K562 (cell line): ENCODE results near the gene EMP2. TPM values are rescaled to one million over a fixed set of nuclear protein-coding genes. Genes with fewer than 3 reads are reported as not detected.

Experiments used
- ATAC-seq: fragments of 200-7000 bp; cut with Tn5 transposase; 3 replicates; pipeline ENCODE4 v1.9.1; 2020; ENCODE audit warnings: moderate library complexity
- BruUV-seq: library from RNA; stranded (reverse); fragments of 400-500 nt; replicated peaks from 2 replicates; lab custom pipeline; 2021; lab: Mats Ljungman, UMichigan
- CTCF ChIA-PET: fragments of 300-600 bp; formaldehyde crosslinking; extraction: SDS; loops from one replicate; lab custom pipeline; 2021; ENCODE audit warnings: low intra/inter-chr PET ratio; lab: Yijun Ruan, JAX
- POLR2A ChIA-PET: fragments of 300-600, 350-650 bp; sonication (Branson Sonifier 250); formaldehyde crosslinking; extraction: SDS; loops from one replicate; lab custom pipeline; 2021; ENCODE audit warnings: antibody characterized with exemption, inconsistent platforms; lab: Yijun Ruan, JAX
- DNase-seq, 4 experiments: peaks; one replicate each; pipeline versions ENCODE4 v3.0.0 to v3.0.0-alpha.2; 2011 to 2018; ENCODE audit warnings: low spot score in 3 of 4, mixed read lengths in 3 of 4; ENCODE audit errors: extremely low read depth in 1 of 4
- FAIRE-seq: peaks from 2 replicates; lab custom pipeline; 2011; peaks lifted over from hg19 to GRCh38; lab: Jason Lieb, UNC
- H2AFZ ChIP-seq: 2 replicates; pipeline ENCODE4 v1.6.0; 2011; ENCODE audit warnings: low read depth, low read length, control low read depth, inconsistent platforms
- H3K27ac ChIP-seq: fragments of 200-600 bp; 3 replicates; pipeline ENCODE4 v1.8.0; 2011; ENCODE audit warnings: low read depth, mild to moderate bottlenecking, control low read depth, inconsistent platforms, low read length, moderate library complexity, mixed read lengths; ENCODE audit errors: extremely low read depth
- H3K27me3 ChIP-seq, 2 experiments: fragments of 300-600 bp in 1 of 2; 2 replicates in 1 of 2; 3 replicates in 1 of 2; pipeline versions ENCODE4 v1.6.0 to v1.8.0; 2011; ENCODE audit warnings: inconsistent platforms in 2 of 2, low read length in 2 of 2, mild to moderate bottlenecking in 1 of 2, mixed read lengths in 1 of 2, moderate library complexity in 1 of 2; ENCODE audit not compliant: control insufficient read depth in 2 of 2, insufficient read depth in 2 of 2
- H3K36me3 ChIP-seq: fragments of 300-600 bp; 3 replicates; pipeline ENCODE4 v1.8.0; 2011; ENCODE audit warnings: mild to moderate bottlenecking, low read length, inconsistent platforms; ENCODE audit not compliant: control insufficient read depth, insufficient read depth
- H3K4me1 ChIP-seq, 2 experiments: fragments of 200-600 bp in 1 of 2; replicated peaks in 1 of 2; 2 replicates in 1 of 2; 3 replicates in 1 of 2; pipeline versions ENCODE4 v1.5.1 to v1.8.0; 2011; ENCODE audit warnings: inconsistent platforms in 2 of 2, low read length in 2 of 2, mild to moderate bottlenecking in 1 of 2, mixed read lengths in 1 of 2, moderate library complexity in 1 of 2; ENCODE audit not compliant: control insufficient read depth in 2 of 2, insufficient read depth in 2 of 2
- H3K4me2 ChIP-seq: 2 replicates; pipeline ENCODE4 v1.6.1; 2011; ENCODE audit warnings: low read length, control low read depth, inconsistent platforms, mixed read lengths; ENCODE audit not compliant: insufficient read depth
- H3K4me3 ChIP-seq: fragments of 200-600 bp; sonication (generic), shearing (Covaris generic); 2 replicates; pipeline ENCODE4 v1.5.1; 2016; ENCODE audit warnings: control low read depth, inconsistent platforms
- H3K79me2 ChIP-seq: fragments of 200-600 bp; 3 replicates; pipeline ENCODE4 v1.8.0; 2011; ENCODE audit warnings: low read length, inconsistent platforms; ENCODE audit not compliant: control insufficient read depth, insufficient read depth
- H3K9ac ChIP-seq, 2 experiments: 2 replicates each; pipeline versions ENCODE4 v1.6.0 to v1.6.1; 2011; ENCODE audit warnings: low read depth in 2 of 2, low read length in 2 of 2, control low read depth in 1 of 2, inconsistent platforms in 1 of 2, mild to moderate bottlenecking in 1 of 2, mixed read lengths in 1 of 2; ENCODE audit not compliant: insufficient read depth in 1 of 2
- H3K9me1 ChIP-seq: one replicate; pipeline ENCODE4 v1.6.0; 2011; ENCODE audit warnings: inconsistent platforms, mild to moderate bottlenecking, low read length, moderate library complexity; ENCODE audit not compliant: control insufficient read depth, insufficient read depth
- H3K9me3 ChIP-seq: replicated peaks from 2 replicates; pipeline ENCODE4 v1.5.1; 2011; ENCODE audit warnings: low read depth, low read length, inconsistent platforms; ENCODE audit not compliant: control insufficient read depth, insufficient read depth
- H4K20me1 ChIP-seq: replicated peaks from 2 replicates; pipeline ENCODE4 v1.6.1; 2011; ENCODE audit warnings: low read length, inconsistent platforms, mixed read lengths; ENCODE audit not compliant: control insufficient read depth, insufficient read depth
- CHD4 ChIP-seq: fragments of 200-600 bp; sonication (generic); IDR thresholded peaks from 3 replicates; pipeline ENCODE4 v1.6.1; 2012; ENCODE audit warnings: low read depth, mild to moderate bottlenecking, mixed read lengths, low read length, inconsistent platforms; ENCODE audit not compliant: insufficient read depth, insufficient replicate concordance, poor library complexity, severe bottlenecking
- DPF2 ChIP-seq: fragments of 450-650 bp; IDR thresholded peaks from 2 replicates; pipeline ENCODE4 v1.6.1; 2016
- KHSRP ChIP-seq: fragments of 450-650 bp; IDR thresholded peaks from 2 replicates; pipeline ENCODE4 v1.6.1; 2017
- KLF10 ChIP-seq: fragments of 250-450 bp; sonication (Bioruptor Pico); IDR thresholded peaks from 2 replicates; pipeline ENCODE4 v1.6.1; 2021; ENCODE audit warnings: matching md5 sums
- NCOA2 ChIP-seq, 2 experiments: fragments of 450-650 bp; IDR thresholded peaks; 2 replicates each; pipeline ENCODE4 v1.6.1; 2018; ENCODE audit warnings: mild to moderate bottlenecking in 2 of 2, moderate library complexity in 1 of 2; ENCODE audit not compliant: partially characterized antibody in 2 of 2
- PTRF ChIP-seq: fragments of 450-650 bp; IDR thresholded peaks from 2 replicates; pipeline ENCODE4 v1.6.1; 2016; ENCODE audit warnings: mild to moderate bottlenecking, missing genetic modification characterization, missing compliant biosample characterization
- SAFB ChIP-seq: fragments of 200-400 bp; formaldehyde crosslinking; IDR thresholded peaks from 2 replicates; pipeline ENCODE4 v1.6.1; 2017; ENCODE audit warnings: low read depth, low read length, borderline replicate concordance
- SETDB1 ChIP-seq: IDR thresholded peaks from one replicate; pipeline ENCODE4 v1.6.1; 2012; ENCODE audit warnings: low read length, control low read depth, inconsistent platforms
- SNRNP70 ChIP-seq: fragments of 200-400 bp; formaldehyde crosslinking; optimal IDR thresholded peaks from 2 replicates; pipeline ENCODE3; 2017; ENCODE audit warnings: low read depth, low read length
- ZNF354B ChIP-seq: fragments of 250-450 bp; sonication (Bioruptor Pico); IDR thresholded peaks from 2 replicates; pipeline ENCODE4 v1.4.0; 2020
- WGBS: fragments of 100-300 bp; shearing (Covaris generic); methylation state at CpG from one replicate; pipeline ENCODE4 v1.1.6; 2016; ENCODE audit warnings: low coverage, mixed read lengths; ENCODE audit not compliant: insufficient coverage; ENCODE audit errors: missing lambda C conversion rate; 5-methylcytosine and 5-hydroxymethylcytosine counted together
- in situ Hi-C: fragments of 300-500 bp; cut with MboI; formaldehyde crosslinking; loops from 4 replicates; pipeline ENCODE4 v1.15.0; 2018; ENCODE audit warnings: inconsistent platforms, mixed read lengths
- intact Hi-C: fragments of 100-400 bp; cut with micrococcal nuclease; formaldehyde crosslinking; loops from 2 replicates; pipeline ENCODE4 v1.14.2; 2022
- polyA plus RNA-seq, 8 experiments: library from polyadenylated mRNA; depleted of rRNA in 4 of 8; stranded (reverse) in 5 of 8; unstranded in 3 of 8; fragments of >200 nt; fragmentation: Nextera tagmentation in 2 of 8; fragmentation: Illumina TruSeq in 1 of 8; extraction: Ambion mirVana in 2 of 8; extraction: Trizol in 1 of 8; gene quantifications; 2 replicates each; pipeline versions ENCODE4 v1.2.1 to v1.2.3, GENCODE V29; 2011 to 2014; ENCODE audit warnings: inconsistent platforms in 1 of 8, missing spikeins in 1 of 8
- total RNA-seq, 7 experiments: library from RNA; depleted of rRNA in 6 of 7; stranded (reverse); fragments of >200 nt in 6 of 7; fragmentation: Illumina TruSeq in 2 of 7; extraction: Trizol in 2 of 7; gene quantifications; 2 replicates each; pipeline versions ENCODE4 v1.2.1 to v1.2.3, GENCODE V29; 2011 to 2021; ENCODE audit warnings: low replicate concordance in 1 of 7
- TF ChIP-seq, protein P1 (sequence below): sonication (generic); formaldehyde crosslinking; IDR thresholded peaks from 2 replicates; pipeline ENCODE4 v1.8.0; 2022; ENCODE audit warnings: mild to moderate bottlenecking, low read depth, missing genetic modification reagents
- TF ChIP-seq, protein P2 (sequence below), 2 experiments: fragments of 450-650 bp; IDR thresholded peaks; 2 replicates each; pipeline ENCODE4 v1.6.1; 2018; ENCODE audit warnings: mild to moderate bottlenecking in 2 of 2, low read depth in 1 of 2; ENCODE audit not compliant: partially characterized antibody in 2 of 2

EMP2 gene
- total and polyA plus RNA-seq, 9 of the 15 experiments (the other 6 are each of a cell fraction or from before 2014, with no cell fraction given) = 0.73 to 6.2 (median 3.1) TPM

DNA sequence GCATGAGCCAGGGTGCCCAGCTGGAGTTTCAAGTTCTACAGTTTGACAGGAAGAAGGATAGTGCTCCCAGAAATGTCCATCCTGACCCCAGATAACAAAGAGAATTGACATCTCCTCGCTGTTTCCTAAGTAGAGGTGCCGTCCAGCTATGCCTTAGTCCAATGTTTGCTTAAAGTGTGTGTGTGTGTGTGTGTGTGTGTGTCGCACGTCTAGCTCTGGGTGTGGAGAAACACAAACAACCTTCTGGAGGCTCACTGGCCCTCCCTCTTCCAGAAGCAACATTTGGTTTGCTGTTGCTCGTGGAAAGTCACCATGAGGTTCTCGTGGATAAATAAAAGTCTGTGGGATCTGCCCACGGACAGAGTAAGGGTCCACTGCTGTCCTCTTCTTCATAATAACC, 22.1 kb downstream of the EMP2 start (continued):
- TF ChIP-seq, protein P1, sequence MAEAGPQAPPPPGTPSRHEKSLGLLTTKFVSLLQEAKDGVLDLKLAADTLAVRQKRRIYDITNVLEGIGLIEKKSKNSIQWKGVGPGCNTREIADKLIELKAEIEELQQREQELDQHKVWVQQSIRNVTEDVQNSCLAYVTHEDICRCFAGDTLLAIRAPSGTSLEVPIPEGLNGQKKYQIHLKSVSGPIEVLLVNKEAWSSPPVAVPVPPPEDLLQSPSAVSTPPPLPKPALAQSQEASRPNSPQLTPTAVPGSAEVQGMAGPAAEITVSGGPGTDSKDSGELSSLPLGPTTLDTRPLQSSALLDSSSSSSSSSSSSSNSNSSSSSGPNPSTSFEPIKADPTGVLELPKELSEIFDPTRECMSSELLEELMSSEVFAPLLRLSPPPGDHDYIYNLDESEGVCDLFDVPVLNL (CRISPR knock-in tag) = no peak
- no peak for TF ChIP-seq NCOA2 (IDR thresholded peaks at IDR 0.05; ENCODE audit: partially characterized antibody in 2 of 2)
- TF ChIP-seq CHD4 = no peak
- TF ChIP-seq PTRF = no peak
- TF ChIP-seq KLF10 (CRISPR knock-in tag) = no peak
- no peak for TF ChIP-seq SETDB1
- TF ChIP-seq DPF2 = no peak

DNA sequence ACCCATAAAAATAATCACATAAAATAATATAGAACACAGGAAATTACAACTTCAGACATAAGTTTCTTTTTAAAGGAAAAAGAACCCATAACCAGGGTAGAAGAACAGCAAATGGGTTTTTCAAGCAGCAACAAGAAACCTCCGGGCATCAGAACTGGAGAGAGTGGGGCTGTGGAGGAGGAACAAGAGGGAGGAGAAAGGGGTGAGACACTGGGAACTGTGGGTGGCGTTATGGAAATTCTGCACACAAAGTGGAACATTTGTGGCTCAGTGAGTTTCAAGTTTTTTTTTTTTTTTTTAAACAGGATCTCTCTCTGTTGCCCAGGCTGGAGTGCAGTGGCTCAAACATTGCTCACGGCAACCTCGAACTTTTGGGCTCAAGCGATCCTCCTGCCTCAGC, 22.6 kb downstream of the EMP2 start:
- H3K36me3 ChIP-seq = no peaks in the 10 kb centered on the region
- TF ChIP-seq SAFB (no peak), SNRNP70 (no peak), ZNF354B (CRISPR knock-in tag) (no peak), KHSRP (no peak)
- TF ChIP-seq, protein P2, sequence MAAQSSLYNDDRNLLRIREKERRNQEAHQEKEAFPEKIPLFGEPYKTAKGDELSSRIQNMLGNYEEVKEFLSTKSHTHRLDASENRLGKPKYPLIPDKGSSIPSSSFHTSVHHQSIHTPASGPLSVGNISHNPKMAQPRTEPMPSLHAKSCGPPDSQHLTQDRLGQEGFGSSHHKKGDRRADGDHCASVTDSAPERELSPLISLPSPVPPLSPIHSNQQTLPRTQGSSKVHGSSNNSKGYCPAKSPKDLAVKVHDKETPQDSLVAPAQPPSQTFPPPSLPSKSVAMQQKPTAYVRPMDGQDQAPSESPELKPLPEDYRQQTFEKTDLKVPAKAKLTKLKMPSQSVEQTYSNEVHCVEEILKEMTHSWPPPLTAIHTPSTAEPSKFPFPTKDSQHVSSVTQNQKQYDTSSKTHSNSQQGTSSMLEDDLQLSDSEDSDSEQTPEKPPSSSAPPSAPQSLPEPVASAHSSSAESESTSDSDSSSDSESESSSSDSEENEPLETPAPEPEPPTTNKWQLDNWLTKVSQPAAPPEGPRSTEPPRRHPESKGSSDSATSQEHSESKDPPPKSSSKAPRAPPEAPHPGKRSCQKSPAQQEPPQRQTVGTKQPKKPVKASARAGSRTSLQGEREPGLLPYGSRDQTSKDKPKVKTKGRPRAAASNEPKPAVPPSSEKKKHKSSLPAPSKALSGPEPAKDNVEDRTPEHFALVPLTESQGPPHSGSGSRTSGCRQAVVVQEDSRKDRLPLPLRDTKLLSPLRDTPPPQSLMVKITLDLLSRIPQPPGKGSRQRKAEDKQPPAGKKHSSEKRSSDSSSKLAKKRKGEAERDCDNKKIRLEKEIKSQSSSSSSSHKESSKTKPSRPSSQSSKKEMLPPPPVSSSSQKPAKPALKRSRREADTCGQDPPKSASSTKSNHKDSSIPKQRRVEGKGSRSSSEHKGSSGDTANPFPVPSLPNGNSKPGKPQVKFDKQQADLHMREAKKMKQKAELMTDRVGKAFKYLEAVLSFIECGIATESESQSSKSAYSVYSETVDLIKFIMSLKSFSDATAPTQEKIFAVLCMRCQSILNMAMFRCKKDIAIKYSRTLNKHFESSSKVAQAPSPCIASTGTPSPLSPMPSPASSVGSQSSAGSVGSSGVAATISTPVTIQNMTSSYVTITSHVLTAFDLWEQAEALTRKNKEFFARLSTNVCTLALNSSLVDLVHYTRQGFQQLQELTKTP (IDR thresholded peaks at IDR 0.05; ENCODE audit: low read depth in 1 of 2, partially characterized antibody in 2 of 2) = no peak
- no peaks in the 10 kb centered on the region for H3K79me2 ChIP-seq
- H2AFZ ChIP-seq = no peak overlapping the region
- WGBS = 19% methylated on average over 5 of the region's 5 CpGs
- H3K4me3 ChIP-seq = no peak overlapping the region
- CTCF ChIA-PET = no interaction called here
- H3K4me1 ChIP-seq = peaks cover 0 to 5% of the 10 kb centered on the region in 2 experiments; a peak in 2 of 5 replicates
- POLR2A ChIA-PET = no interaction called here
- BruUV-seq = no TSS peak
- H3K9me3 ChIP-seq = no peaks in the 10 kb centered on the region
- no peak overlapping the region for H3K4me2 ChIP-seq
- no peaks in the 10 kb centered on the region for H3K9me1 ChIP-seq
- ATAC-seq (no peak), FAIRE-seq (no peak), DNase-seq (no peak)
- in situ Hi-C loops = no loop called here
- H4K20me1 ChIP-seq = no peaks in the 10 kb centered on the region
- H3K27ac ChIP-seq = no peak overlapping the region
- peaks cover 2 to 30% of the 10 kb centered on the region in 2 experiments for H3K27me3 ChIP-seq
- intact Hi-C loops = no loop called here
- H3K9ac ChIP-seq = no peak overlapping the region
